Endothelial cell of umbilical vein (primary cell): ENCODE measurements around the gene ZNF83. TPM values are rescaled to one million over a fixed set of nuclear protein-coding genes. Genes with fewer than 3 reads are reported as not detected.

ENCODE experiments used
- BruUV-seq: library from RNA; stranded (reverse); fragments of 400-500 nt; replicated peaks from 2 replicates; lab custom pipeline; 2021; lab: Mats Ljungman, UMichigan
- CTCF ChIA-PET: fragments of 300-600, 350-600 bp; sonication (Branson Sonifier 250); formaldehyde crosslinking; loops from one replicate; lab custom pipeline; 2021; ENCODE audit warnings: antibody characterized with exemption, inconsistent platforms; lab: Charles Lee
- POLR2A ChIA-PET: fragments of 300-600, 350-600 bp; sonication (Branson Sonifier 250); formaldehyde crosslinking; loops from one replicate; lab custom pipeline; 2021; ENCODE audit warnings: antibody characterized with exemption, inconsistent platforms; lab: Charles Lee
- DNase-seq: peaks from one replicate; pipeline ENCODE4 v3.0.0-alpha.2; 2011; ENCODE audit warnings: low read depth, low spot score
- FAIRE-seq: peaks from 2 replicates; lab custom pipeline; 2011; peaks lifted over from hg19 to GRCh38; lab: Jason Lieb, UNC
- H2AFZ ChIP-seq: 2 replicates; pipeline ENCODE4 v1.6.0; 2012; ENCODE audit warnings: low read depth, low read length, control low read depth, inconsistent platforms
- H3K27ac ChIP-seq: 2 replicates; pipeline ENCODE4 v1.5.1; 2011; ENCODE audit warnings: low read depth, mild to moderate bottlenecking, control low read depth, low read length, moderate library complexity; ENCODE audit not compliant: insufficient read depth
- H3K27me3 ChIP-seq, 2 experiments: 2 replicates each; pipeline versions ENCODE4 v1.6.0 to v1.6.1; 2011; ENCODE audit warnings: low read length in 2 of 2, mixed read lengths in 1 of 2; ENCODE audit not compliant: control insufficient read depth in 2 of 2, insufficient read depth in 2 of 2
- H3K36me3 ChIP-seq, 2 experiments: 2 replicates in 1 of 2; 3 replicates in 1 of 2; pipeline ENCODE4 v1.5.1; 2011; ENCODE audit warnings: low read length in 2 of 2, mild to moderate bottlenecking in 1 of 2, moderate library complexity in 1 of 2; ENCODE audit not compliant: control insufficient read depth in 2 of 2, insufficient read depth in 2 of 2; ENCODE audit errors: extremely low read depth in 1 of 2
- H3K4me1 ChIP-seq: 3 replicates; pipeline ENCODE4 v1.5.1; 2011; ENCODE audit warnings: mild to moderate bottlenecking, low read length; ENCODE audit not compliant: control insufficient read depth, insufficient read depth; ENCODE audit errors: extremely low read depth
- H3K4me2 ChIP-seq: 2 replicates; pipeline ENCODE4 v1.6.1; 2011; ENCODE audit warnings: low read length, control low read depth, mixed read lengths; ENCODE audit not compliant: insufficient read depth
- H3K4me3 ChIP-seq, 3 experiments: fragments of 200-600 bp in 1 of 3; sonication (generic), shearing (Covaris generic) in 1 of 3; replicated peaks in 1 of 3; 2 replicates each; pipeline ENCODE4 v1.5.1; 2011 to 2016; ENCODE audit warnings: control low read depth in 3 of 3, low read length in 3 of 3, mild to moderate bottlenecking in 2 of 3, inconsistent platforms in 1 of 3, low read depth in 1 of 3, moderate library complexity in 1 of 3; ENCODE audit not compliant: insufficient read depth in 1 of 3
- H3K79me2 ChIP-seq: 2 replicates; pipeline ENCODE4 v1.6.0; 2012; ENCODE audit warnings: low read length, inconsistent platforms; ENCODE audit not compliant: control insufficient read depth, insufficient read depth
- H3K9ac ChIP-seq: replicated peaks from 2 replicates; pipeline ENCODE3; 2011; ENCODE audit warnings: low read length, control low read depth; ENCODE audit not compliant: insufficient read depth; ENCODE audit errors: extremely low read depth
- H3K9me1 ChIP-seq: replicated peaks from 3 replicates; pipeline ENCODE4 v1.6.0; 2011; ENCODE audit warnings: mild to moderate bottlenecking, low read length; ENCODE audit not compliant: control insufficient read depth, insufficient read depth; ENCODE audit errors: extremely low read depth
- H3K9me3 ChIP-seq: replicated peaks from 2 replicates; pipeline ENCODE4 v1.5.1; 2012; ENCODE audit warnings: low read length, inconsistent platforms; ENCODE audit not compliant: control insufficient read depth, insufficient read depth
- H4K20me1 ChIP-seq: replicated peaks from 2 replicates; pipeline ENCODE3; 2011; ENCODE audit warnings: mild to moderate bottlenecking, low read length; ENCODE audit not compliant: control insufficient read depth, insufficient read depth; ENCODE audit errors: extremely low read depth
- EZH2 ChIP-seq: IDR thresholded peaks from 2 replicates; pipeline ENCODE4 v1.6.1; 2012; ENCODE audit warnings: borderline replicate concordance, low read depth, mild to moderate bottlenecking, moderate library complexity, low read length, inconsistent platforms; ENCODE audit not compliant: severe bottlenecking
- FOS ChIP-seq: IDR thresholded peaks from 2 replicates; pipeline ENCODE4 v1.6.1; 2011; ENCODE audit warnings: mild to moderate bottlenecking, low read length, moderate library complexity, borderline replicate concordance; ENCODE audit not compliant: insufficient read depth
- GATA2 ChIP-seq: IDR thresholded peaks from 2 replicates; pipeline ENCODE4 v1.7.0; 2011; ENCODE audit warnings: low read depth, mild to moderate bottlenecking, moderate library complexity, mixed read lengths, low read length; ENCODE audit not compliant: insufficient read length, insufficient read depth
- JUN ChIP-seq: IDR thresholded peaks from 2 replicates; pipeline ENCODE4 v1.6.1; 2011; ENCODE audit warnings: borderline replicate concordance, low read depth; ENCODE audit not compliant: insufficient read length, insufficient read depth
- MYC ChIP-seq: IDR thresholded peaks from one replicate; pipeline ENCODE4 v1.6.1; 2011; ENCODE audit warnings: mild to moderate bottlenecking, low read depth, low read length
- POLR2A ChIP-seq: IDR thresholded peaks from 2 replicates; pipeline ENCODE4 v1.6.1; 2012; ENCODE audit warnings: low read depth, mild to moderate bottlenecking, control low read depth, low read length
- POLR2AphosphoS5 ChIP-seq: IDR thresholded peaks from 2 replicates; pipeline ENCODE4 v1.6.1; 2012; ENCODE audit warnings: low read depth, mild to moderate bottlenecking, control low read depth, low read length, moderate library complexity; ENCODE audit not compliant: insufficient read depth
- dilution Hi-C: fragments of 300-500 bp; cut with MboI; formaldehyde crosslinking; loops from one replicate; pipeline ENCODE4 v1.15.0; 2019; ENCODE audit warnings: low sequenced_read_pairs; ENCODE audit not compliant: extremely low pct_ligation_motif_present
- intact Hi-C: fragments of 100-400 bp; cut with micrococcal nuclease; formaldehyde crosslinking; loops from one replicate; pipeline ENCODE4 v1.10.0; 2022
- polyA plus RNA-seq, 4 experiments: library from polyadenylated mRNA; depleted of rRNA in 3 of 4; stranded (reverse) in 3 of 4; unstranded in 1 of 4; fragments of >200 nt; gene quantifications; 2 replicates each; pipeline versions ENCODE4 v1.2.1 to v1.2.3, GENCODE V29; 2011 to 2012; ENCODE audit warnings: missing spikeins in 1 of 4
- total RNA-seq: library from RNA; stranded (reverse); gene quantifications from 2 replicates; pipeline ENCODE4 v1.2.3, GENCODE V29; 2021
- TF ChIP-seq, protein P1 (sequence below), 2 donors: IDR thresholded peaks; 1 replicate in 1 of 2; 2 replicates in 1 of 2; pipeline ENCODE4 v1.5.1; 2011; ENCODE audit warnings: low read length in 2 of 2, mild to moderate bottlenecking in 2 of 2, moderate library complexity in 2 of 2, control low read depth in 1 of 2, inconsistent platforms in 1 of 2, low read depth in 1 of 2; ENCODE audit not compliant: insufficient read depth in 1 of 2; ENCODE audit errors: extremely low read depth in 1 of 2
- TF ChIP-seq, protein P2 (sequence below): IDR thresholded peaks from 2 replicates; pipeline ENCODE4 v1.6.1; 2011; ENCODE audit not compliant: insufficient read depth, insufficient read length

ZNF83 gene
- total and polyA plus RNA-seq, 2 donors (not counting 3 experiments of a cell fraction or from before 2014, with no cell fraction given), result 32.3 to 41.4 TPM

DNA sequence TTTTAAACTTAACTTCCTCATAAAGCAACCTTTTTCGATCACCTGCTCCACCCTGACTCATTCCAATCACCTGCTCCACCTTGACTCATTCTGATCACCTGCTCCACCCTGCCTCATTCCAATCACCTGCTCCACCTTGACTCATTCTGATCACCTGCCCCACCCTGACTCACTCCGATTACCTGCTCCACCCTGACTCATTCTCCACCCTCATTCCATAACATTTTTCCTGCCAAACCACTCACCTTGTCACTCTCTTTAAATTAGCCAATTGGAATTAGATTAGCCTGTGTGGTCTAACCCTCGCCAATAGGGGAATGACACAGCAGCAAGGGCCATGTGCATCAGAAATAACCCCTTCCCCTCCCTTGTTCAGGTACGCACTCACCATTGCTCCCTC, 31.9 kb upstream of the ZNF83 start:
- Histone ChIP-seq H2AFZ (no peak overlapping the region), H3K27me3 (no peaks in the 10 kb centered on the region), H3K79me2 (peaks cover 69% of the 10 kb centered on the region), H3K4me1 (no peaks in the 10 kb centered on the region), H3K4me2 (no peak overlapping the region), H3K36me3 (no peaks in the 10 kb centered on the region), H3K27ac (no peak overlapping the region), H3K9me1 (no peaks in the 10 kb centered on the region), H3K9ac (no peak overlapping the region), H3K9me3 (no peaks in the 10 kb centered on the region), H4K20me1 (no peaks in the 10 kb centered on the region), H3K4me3 (no peak overlapping the region)
- no TSS peak for BruUV-seq
- FAIRE-seq (no peak), DNase-seq (no peak)
- dilution Hi-C loops, result no loop called here
- TF ChIP-seq POLR2AphosphoS5 (no peak), FOS (no peak), GATA2 (no peak), MYC (no peak), POLR2A (no peak), EZH2 (no peak), JUN (no peak)
- TF ChIP-seq, protein P1, sequence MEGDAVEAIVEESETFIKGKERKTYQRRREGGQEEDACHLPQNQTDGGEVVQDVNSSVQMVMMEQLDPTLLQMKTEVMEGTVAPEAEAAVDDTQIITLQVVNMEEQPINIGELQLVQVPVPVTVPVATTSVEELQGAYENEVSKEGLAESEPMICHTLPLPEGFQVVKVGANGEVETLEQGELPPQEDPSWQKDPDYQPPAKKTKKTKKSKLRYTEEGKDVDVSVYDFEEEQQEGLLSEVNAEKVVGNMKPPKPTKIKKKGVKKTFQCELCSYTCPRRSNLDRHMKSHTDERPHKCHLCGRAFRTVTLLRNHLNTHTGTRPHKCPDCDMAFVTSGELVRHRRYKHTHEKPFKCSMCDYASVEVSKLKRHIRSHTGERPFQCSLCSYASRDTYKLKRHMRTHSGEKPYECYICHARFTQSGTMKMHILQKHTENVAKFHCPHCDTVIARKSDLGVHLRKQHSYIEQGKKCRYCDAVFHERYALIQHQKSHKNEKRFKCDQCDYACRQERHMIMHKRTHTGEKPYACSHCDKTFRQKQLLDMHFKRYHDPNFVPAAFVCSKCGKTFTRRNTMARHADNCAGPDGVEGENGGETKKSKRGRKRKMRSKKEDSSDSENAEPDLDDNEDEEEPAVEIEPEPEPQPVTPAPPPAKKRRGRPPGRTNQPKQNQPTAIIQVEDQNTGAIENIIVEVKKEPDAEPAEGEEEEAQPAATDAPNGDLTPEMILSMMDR (IDR thresholded peaks at IDR 0.05; ENCODE audit: extremely low read depth in 1 of 2, insufficient read depth in 1 of 2, low read depth in 1 of 2, low read length in 2 of 2), result no peak
- TF ChIP-seq, protein P2, sequence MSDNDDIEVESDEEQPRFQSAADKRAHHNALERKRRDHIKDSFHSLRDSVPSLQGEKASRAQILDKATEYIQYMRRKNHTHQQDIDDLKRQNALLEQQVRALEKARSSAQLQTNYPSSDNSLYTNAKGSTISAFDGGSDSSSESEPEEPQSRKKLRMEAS, result no peak
- ChIA-PET CTCF (no interaction called here), POLR2A (no interaction called here)
- intact Hi-C loops, result no loop called here
